Omental fat pad (tissue), 4 donors: Measurements from ENCODE around the gene IRF9. TPM values are rescaled to one million over a fixed set of nuclear protein-coding genes. Genes with fewer than 3 reads are reported as not detected.

Source experiments
- ATAC-seq: fragments of 150-250 bp; one replicate; pipeline ENCODE4 v1.9.1; 2016; ENCODE audit warnings: mild to moderate bottlenecking, moderate library complexity; ENCODE audit not compliant: low FRiP score
- DNase-seq: peaks from one replicate; pipeline ENCODE4 v3.0.0-alpha.2; 2019; ENCODE audit warnings: low spot score
- CTCF ChIP-seq, 3 donors: fragments of 450-650 bp; IDR thresholded peaks; one replicate each; pipeline ENCODE4 v1.5.1; 2016 to 2017; ENCODE audit warnings: antibody characterized with exemption in 3 of 3, mild to moderate bottlenecking in 3 of 3, moderate library complexity in 2 of 3
- total RNA-seq, 4 donors: library from RNA; depleted of rRNA; stranded (reverse); fragments of >200 nt; gene quantifications; one replicate each; pipeline ENCODE4 v1.1.0, GENCODE V29; 2016

The IRF9 gene
- total RNA-seq, 4 donors from 2014 or later = 39.4 to 126 (median 66.3) TPM

GRCh38 chr14:24135834-24136683, 25.0 kb upstream of the IRF9 start, which contains the start of gene PSME1:
Gene PSME1, plus strand, starts transcription at chr14:24136194. Its CDS starts 69 bp downstream, at chr14:24136263.
- ATAC-seq = peak; percentile 97
- DNase-seq = peak; percentile 78

GRCh38 chr14:24136684-24137528, 24.2 kb upstream of the IRF9 start:
- no peak for TF ChIP-seq CTCF (IDR thresholded peaks at IDR 0.05)
- ATAC-seq = no peak
- DNase-seq = no peak

More at GRCh38 chr14:24135834-24136683, 25.0 kb upstream of the IRF9 start, which contains the start of gene PSME1:
- TF ChIP-seq CTCF (IDR thresholded peaks at IDR 0.05) = no peak

- no peak for ATAC-seq
- DNase-seq = no peak
- TF ChIP-seq CTCF (IDR thresholded peaks at IDR 0.05) = no peak
Observed at GRCh38 chr14:24137529-24138395, 23.3 kb upstream of the IRF9 start.

GRCh38 chr14:24138396-24139271, 22.4 kb upstream of the IRF9 start:
- DNase-seq = no peak
- TF ChIP-seq CTCF (IDR thresholded peaks at IDR 0.05) = no peak
- ATAC-seq = no peak

- ATAC-seq (no peak), DNase-seq (no peak)
- TF ChIP-seq CTCF (IDR thresholded peaks at IDR 0.05) = no peak
Observed at GRCh38 chr14:24139272-24139934, 21.7 kb upstream of the IRF9 start.
